ENCODE results near the gene PPP1R14B. TPM values are rescaled to one million over a fixed set of nuclear protein-coding genes. Genes with fewer than 3 reads are reported as not detected.

The PPP1R14B gene
- total RNA-seq, 1 donor from 2014 or later: 286 TPM

- peak overlapping the region; percentile 9 for H3K4me3 Mint-ChIP-seq
- H3K27ac Mint-ChIP-seq (ENCODE audit: unreplicated experiment): no peak overlapping the region
- no peak for DNase-seq (ENCODE audit: low read depth, low spot score)
- TF ChIP-seq CTCF (conservative IDR thresholded peaks at IDR 0.05): no peak
- H3K27me3 Mint-ChIP-seq (ENCODE audit: low read depth): no peaks in the 10 kb centered on the region
- H3K36me3 Mint-ChIP-seq (ENCODE audit: low read depth): no peaks in the 10 kb centered on the region
- peaks cover 8% of the 10 kb centered on the region for H3K4me1 Mint-ChIP-seq
- H3K9me3 Mint-ChIP-seq: no peaks in the 10 kb centered on the region
Measured at GRCh38 chr11:64276653-64277431, 30.1 kb upstream of the PPP1R14B start.

GRCh38 chr11:64275841-64276240, 29.1 kb upstream of the PPP1R14B start:
- H3K4me1 Mint-ChIP-seq: peaks cover 6% of the 10 kb centered on the region
- no peaks in the 10 kb centered on the region for H3K27me3 Mint-ChIP-seq (ENCODE audit: low read depth)
- no peak for TF ChIP-seq CTCF (conservative IDR thresholded peaks at IDR 0.05)
- DNase-seq (ENCODE audit: low read depth, low spot score): no peak
- no peak overlapping the region for H3K4me3 Mint-ChIP-seq
- no peaks in the 10 kb centered on the region for H3K9me3 Mint-ChIP-seq
- H3K36me3 Mint-ChIP-seq (ENCODE audit: low read depth): no peaks in the 10 kb centered on the region
- no peak overlapping the region for H3K27ac Mint-ChIP-seq (ENCODE audit: unreplicated experiment)

DNA sequence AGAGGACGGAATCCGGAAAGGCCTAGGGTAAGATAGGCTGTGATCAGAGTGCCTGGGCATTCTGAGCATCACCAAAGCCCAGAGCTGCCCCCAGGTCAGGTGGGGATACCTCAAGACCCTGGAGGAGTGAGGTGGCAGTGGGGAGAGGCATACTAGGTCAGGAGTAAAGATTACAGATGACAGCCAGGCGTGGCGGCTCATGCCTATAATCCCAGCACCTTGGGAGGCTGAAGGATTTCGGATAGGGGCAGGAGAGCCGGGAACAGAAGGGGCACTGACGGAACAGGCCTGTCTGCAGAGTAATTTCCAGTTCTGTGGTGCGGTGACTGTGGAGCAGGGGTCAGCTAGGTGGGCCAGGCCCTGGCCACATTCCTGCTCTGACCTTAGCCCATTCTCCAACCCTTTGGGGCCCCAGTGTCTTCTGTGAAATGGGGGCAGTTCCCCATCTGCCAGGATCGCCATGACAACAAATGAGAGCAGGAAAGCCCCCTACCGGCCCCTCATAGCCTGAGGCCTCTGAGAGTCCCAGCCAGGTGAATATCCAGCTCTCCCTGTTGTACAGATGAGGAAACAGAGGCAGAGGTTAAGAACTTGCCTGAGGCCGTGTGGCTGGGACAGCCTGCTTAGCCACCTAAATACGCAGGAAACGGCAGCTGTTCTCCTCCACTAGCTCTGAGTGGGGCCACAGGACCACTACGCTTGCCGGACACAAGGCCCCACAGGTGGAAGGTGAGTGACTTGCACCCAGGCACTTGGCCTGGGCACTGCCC, 28.5 kb upstream of the PPP1R14B start:
- TF ChIP-seq CTCF (conservative IDR thresholded peaks at IDR 0.05): no peak
- Mint-ChIP-seq H3K4me3 (peak overlapping the region; percentile 44), H3K4me1 (peaks cover 9% of the 10 kb centered on the region), H3K27me3 (ENCODE audit: low read depth) (peaks cover 2% of the 10 kb centered on the region), H3K27ac (ENCODE audit: unreplicated experiment) (no peak overlapping the region), H3K36me3 (ENCODE audit: low read depth) (peaks cover under 1% of the 10 kb centered on the region), H3K9me3 (no peaks in the 10 kb centered on the region)
- DNase-seq (ENCODE audit: low read depth, low spot score): no peak

DNA sequence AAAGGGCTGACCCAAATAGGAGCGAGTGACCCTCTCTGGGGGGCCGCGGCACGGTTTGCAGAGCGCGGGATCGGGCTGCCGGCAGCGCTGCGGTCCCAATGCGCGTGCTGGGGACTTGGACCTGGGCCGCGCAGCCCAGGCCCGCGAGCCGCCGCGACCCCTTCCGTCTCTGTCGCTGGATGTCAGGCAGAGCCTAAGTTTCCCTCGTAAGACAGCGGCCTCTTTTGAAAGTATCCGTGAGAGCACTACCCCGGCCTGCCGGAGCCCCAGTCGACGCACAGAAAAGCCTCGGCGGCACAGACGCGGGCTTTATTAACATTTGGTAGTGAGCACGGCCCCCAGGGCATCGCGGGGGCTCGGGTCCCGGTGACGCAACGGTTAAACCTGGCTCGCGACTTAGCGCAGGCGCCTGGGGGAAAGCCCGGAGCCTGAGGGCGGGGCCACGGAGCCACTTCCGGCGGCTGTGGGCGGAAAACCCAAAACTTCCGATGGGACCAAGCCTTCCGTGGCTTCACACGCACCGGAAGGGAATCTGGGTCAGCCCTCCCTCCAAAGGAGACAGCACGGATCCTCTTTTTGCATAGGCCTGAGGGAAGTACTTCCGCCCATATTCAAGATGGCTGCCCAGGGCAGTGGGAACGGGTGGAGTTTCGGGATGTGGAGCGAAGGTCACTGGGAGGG, 22.9 kb upstream of the PPP1R14B start:
- peak; percentile 96 for DNase-seq (ENCODE audit: low read depth, low spot score)
- Mint-ChIP-seq H3K27me3 (ENCODE audit: low read depth) (peaks cover 7% of the 10 kb centered on the region), H3K4me1 (peaks cover 22% of the 10 kb centered on the region), H3K4me3 (peak overlapping the region; percentile 99), H3K36me3 (ENCODE audit: low read depth) (peaks cover 3% of the 10 kb centered on the region), H3K27ac (ENCODE audit: unreplicated experiment) (peak overlapping the region; percentile 100), H3K9me3 (no peaks in the 10 kb centered on the region)
- TF ChIP-seq CTCF (conservative IDR thresholded peaks at IDR 0.05): no peak

- peak; percentile 14 for DNase-seq (ENCODE audit: low read depth, low spot score)
- H3K4me1 Mint-ChIP-seq: peaks cover 22% of the 10 kb centered on the region
- peaks cover 3% of the 10 kb centered on the region for H3K36me3 Mint-ChIP-seq (ENCODE audit: low read depth)
- no peaks in the 10 kb centered on the region for H3K9me3 Mint-ChIP-seq
- TF ChIP-seq CTCF (conservative IDR thresholded peaks at IDR 0.05): no peak
- peaks cover 7% of the 10 kb centered on the region for H3K27me3 Mint-ChIP-seq (ENCODE audit: low read depth)
- H3K4me3 Mint-ChIP-seq: peak overlapping the region; percentile 85
- peak overlapping the region; percentile 92 for H3K27ac Mint-ChIP-seq (ENCODE audit: unreplicated experiment)
Measured at GRCh38 chr11:64268893-64269539, 22.3 kb upstream of the PPP1R14B start.
